ENCODE results near the gene MEGF8.

The MEGF8 gene

GRCh38 chr19:42392165-42392564 lies 66.7 kb downstream of the MEGF8 start:
- no peak for DNase-seq

GRCh38 chr19:42394751-42395150 lies 69.3 kb downstream of the MEGF8 start:
- DNase-seq: no peak

GRCh38 chr19:42396381-42397262 lies 71.2 kb downstream of the MEGF8 start:
- DNase-seq: peak; percentile 96

- DNase-seq: no peak
Measured at GRCh38 chr19:42397263-42398166, 72.1 kb downstream of the MEGF8 start.

- no peak for DNase-seq
Measured at GRCh38 chr19:42400404-42400803, 75.0 kb downstream of the MEGF8 start.

- DNase-seq: peak; percentile 48
Measured at GRCh38 chr19:42401365-42402303, 76.2 kb downstream of the MEGF8 start.

- DNase-seq: no peak
Measured at GRCh38 chr19:42402376-42403116, 77.1 kb downstream of the MEGF8 start.

GRCh38 chr19:42403586-42403985 lies 78.2 kb downstream of the MEGF8 start:
- no peak for DNase-seq

GRCh38 chr19:42406111-42406510 lies 80.7 kb downstream of the MEGF8 start:
- DNase-seq: no peak

GRCh38 chr19:42407085-42407815 lies 81.8 kb downstream of the MEGF8 start:
- no peak for DNase-seq

GRCh38 chr19:42407816-42408175 lies 82.4 kb downstream of the MEGF8 start:
- DNase-seq: no peak

GRCh38 chr19:42409477-42409876 lies 84.0 kb downstream of the MEGF8 start:
- no peak for DNase-seq

GRCh38 chr19:42410371-42410770 lies 84.9 kb downstream of the MEGF8 start:
- DNase-seq: no peak

GRCh38 chr19:42411581-42412178 lies 86.2 kb downstream of the MEGF8 start:
- no peak for DNase-seq

- DNase-seq: no peak
Measured at GRCh38 chr19:42412227-42412626, 86.8 kb downstream of the MEGF8 start.

GRCh38 chr19:42412661-42413076 lies 87.2 kb downstream of the MEGF8 start:
- DNase-seq: no peak

- no peak for DNase-seq
Measured at GRCh38 chr19:42419309-42419708, 93.9 kb downstream of the MEGF8 start.

- DNase-seq: no peak
Measured at GRCh38 chr19:42420055-42420544, 94.7 kb downstream of the MEGF8 start.

GRCh38 chr19:42421101-42421500 lies 95.7 kb downstream of the MEGF8 start:
- no peak for DNase-seq

- no peak for DNase-seq
Measured at GRCh38 chr19:42421591-42422031, 96.2 kb downstream of the MEGF8 start.
